Liver (tissue), 9 donors: ENCODE results near the gene FBN3. TPM values are rescaled to one million over a fixed set of nuclear protein-coding genes. Genes with fewer than 3 reads are reported as not detected.

Experiments
- DNase-seq: peaks from one replicate; pipeline ENCODE4 v3.0.0-alpha.2; 2017; ENCODE audit warnings: low spot score
- H3K27ac ChIP-seq, 2 donors: one replicate each; pipeline ENCODE4 v1.7.0; 2013; ENCODE audit warnings: inconsistent platforms in 2 of 2, low read length in 2 of 2, control low read depth in 1 of 2, low read depth in 1 of 2, mild to moderate bottlenecking in 1 of 2
- H3K27me3 ChIP-seq, 4 donors: one replicate each; pipeline versions ENCODE4 v1.6.1 to v1.7.0; 2013; ENCODE audit warnings: low read length in 3 of 4, inconsistent platforms in 1 of 4, mild to moderate bottlenecking in 1 of 4, moderate library complexity in 1 of 4; ENCODE audit not compliant: control insufficient read depth in 4 of 4, insufficient read depth in 4 of 4
- H3K36me3 ChIP-seq, 4 donors: one replicate each; pipeline versions ENCODE4 v1.6.1 to v1.7.0; 2013; ENCODE audit warnings: low read length in 3 of 4, mild to moderate bottlenecking in 3 of 4, low read depth in 1 of 4, moderate library complexity in 1 of 4; ENCODE audit not compliant: control insufficient read depth in 4 of 4, insufficient read depth in 3 of 4
- H3K4me1 ChIP-seq, 4 donors: one replicate each; pipeline versions ENCODE4 v1.6.1 to v1.7.0; 2013; ENCODE audit warnings: low read length in 3 of 4, mild to moderate bottlenecking in 3 of 4, moderate library complexity in 1 of 4; ENCODE audit not compliant: control insufficient read depth in 4 of 4, insufficient read depth in 4 of 4
- H3K4me3 ChIP-seq, 3 donors: one replicate each; pipeline versions ENCODE4 v1.6.1 to v1.7.0; 2013; ENCODE audit warnings: low read length in 3 of 3, control low read depth in 1 of 3, low read depth in 1 of 3, mild to moderate bottlenecking in 1 of 3
- H3K9ac ChIP-seq, 2 donors: one replicate each; pipeline ENCODE4 v1.7.0; 2013; ENCODE audit warnings: low read length in 2 of 2, mild to moderate bottlenecking in 2 of 2, moderate library complexity in 2 of 2, control low read depth in 1 of 2, low read depth in 1 of 2
- H3K9me3 ChIP-seq, 4 donors: one replicate each; pipeline versions ENCODE4 v1.6.1 to v1.7.0; 2013; ENCODE audit warnings: low read length in 3 of 4; ENCODE audit not compliant: control insufficient read depth in 4 of 4
- EGR1 ChIP-seq, 2 donors: IDR thresholded peaks; 2 replicates each; pipeline ENCODE4 v1.6.1; 2016 to 2018; ENCODE audit warnings: antibody characterized with exemption in 2 of 2, low read depth in 2 of 2
- FOXA1 ChIP-seq: IDR thresholded peaks from 2 replicates; pipeline ENCODE4 v1.6.1; 2016; ENCODE audit warnings: antibody characterized with exemption
- GABPA ChIP-seq, 2 donors: IDR thresholded peaks in 1 of 2; conservative IDR thresholded peaks in 1 of 2; 2 replicates each; pipeline ENCODE4 v1.6.1; 2016; ENCODE audit warnings: antibody characterized with exemption in 2 of 2, mild to moderate bottlenecking in 1 of 2, moderate library complexity in 1 of 2
- HNF4A ChIP-seq, 2 donors: conservative IDR thresholded peaks; 2 replicates each; pipeline ENCODE4 v1.6.1; 2016; ENCODE audit warnings: antibody characterized with exemption in 2 of 2, mild to moderate bottlenecking in 2 of 2
- HNF4G ChIP-seq: IDR thresholded peaks from 2 replicates; pipeline ENCODE4 v1.6.1; 2016; ENCODE audit warnings: antibody characterized with exemption
- JUND ChIP-seq, 2 donors: IDR thresholded peaks; 2 replicates each; pipeline ENCODE4 v1.6.1; 2016; ENCODE audit warnings: antibody characterized with exemption in 2 of 2
- NR2F2 ChIP-seq: IDR thresholded peaks from 2 replicates; pipeline ENCODE4 v1.6.1; 2016; ENCODE audit warnings: antibody characterized with exemption
- RAD21 ChIP-seq, 2 donors: IDR thresholded peaks; 2 replicates each; pipeline ENCODE4 v1.6.1; 2016; ENCODE audit warnings: antibody characterized with exemption in 2 of 2, mild to moderate bottlenecking in 2 of 2
- RXRA ChIP-seq, 2 donors: IDR thresholded peaks; 2 replicates each; pipeline ENCODE4 v1.6.1; 2017 to 2018; ENCODE audit warnings: antibody characterized with exemption in 2 of 2, mild to moderate bottlenecking in 1 of 2
- SP1 ChIP-seq: IDR thresholded peaks from 2 replicates; pipeline ENCODE4 v1.6.1; 2018; ENCODE audit warnings: antibody characterized with exemption, mild to moderate bottlenecking
- WGBS: extraction: QIAGEN DNeasy Blood & Tissue Kit; methylation state at CpG from one replicate; pipeline ENCODE4 v1.1.7; 2013; 5-methylcytosine and 5-hydroxymethylcytosine counted together
- polyA plus RNA-seq, 2 donors: library from polyadenylated mRNA; stranded (reverse) in 1 of 2; unstranded in 1 of 2; fragments of 200-250 nt in 1 of 2; fragments of >200 nt in 1 of 2; fragmentation: Nextera tagmentation in 1 of 2; extraction: Ambion mirVana in 1 of 2; gene quantifications; one replicate each; pipeline versions ENCODE4 v1.2.1 to v1.2.3, GENCODE V29; 2013 to 2015
- total RNA-seq, 2 donors: library from RNA; depleted of rRNA; stranded (reverse); fragments of >200 nt; gene quantifications; one replicate each; pipeline ENCODE4 v1.2.3, GENCODE V29; 2014
- TF ChIP-seq, protein P1 (sequence below): IDR thresholded peaks from 2 replicates; pipeline ENCODE4 v1.6.1; 2016; ENCODE audit warnings: antibody characterized with exemption, mild to moderate bottlenecking
- TF ChIP-seq, protein P2 (sequence below): fragments of 150-350 bp; IDR thresholded peaks from 2 replicates; pipeline ENCODE4 v1.5.1; 2017; ENCODE audit warnings: improper control_type of control experiment, low read depth, low read length; ENCODE audit not compliant: missing input control
- TF ChIP-seq, protein P3 (sequence below): IDR thresholded peaks from 2 replicates; pipeline ENCODE4 v1.6.1; 2016; ENCODE audit warnings: antibody characterized with exemption
- TF ChIP-seq, protein P4 (sequence below): IDR thresholded peaks from 2 replicates; pipeline ENCODE4 v1.6.1; 2016; ENCODE audit warnings: antibody characterized with exemption
- TF ChIP-seq, protein P5 (sequence below): IDR thresholded peaks from 2 replicates; pipeline ENCODE4 v1.6.1; 2016; ENCODE audit warnings: antibody characterized with exemption
- donor health status: healthy.
- donor health status: healthy.
- donor health status: healthy.
- donor health status: healthy.
- donor health status: healthy.

The FBN3 gene
- total and polyA plus RNA-seq, 4 donors = under 0.01 to 0.61 (median 0.08) TPM; not detected in 1

DNA sequence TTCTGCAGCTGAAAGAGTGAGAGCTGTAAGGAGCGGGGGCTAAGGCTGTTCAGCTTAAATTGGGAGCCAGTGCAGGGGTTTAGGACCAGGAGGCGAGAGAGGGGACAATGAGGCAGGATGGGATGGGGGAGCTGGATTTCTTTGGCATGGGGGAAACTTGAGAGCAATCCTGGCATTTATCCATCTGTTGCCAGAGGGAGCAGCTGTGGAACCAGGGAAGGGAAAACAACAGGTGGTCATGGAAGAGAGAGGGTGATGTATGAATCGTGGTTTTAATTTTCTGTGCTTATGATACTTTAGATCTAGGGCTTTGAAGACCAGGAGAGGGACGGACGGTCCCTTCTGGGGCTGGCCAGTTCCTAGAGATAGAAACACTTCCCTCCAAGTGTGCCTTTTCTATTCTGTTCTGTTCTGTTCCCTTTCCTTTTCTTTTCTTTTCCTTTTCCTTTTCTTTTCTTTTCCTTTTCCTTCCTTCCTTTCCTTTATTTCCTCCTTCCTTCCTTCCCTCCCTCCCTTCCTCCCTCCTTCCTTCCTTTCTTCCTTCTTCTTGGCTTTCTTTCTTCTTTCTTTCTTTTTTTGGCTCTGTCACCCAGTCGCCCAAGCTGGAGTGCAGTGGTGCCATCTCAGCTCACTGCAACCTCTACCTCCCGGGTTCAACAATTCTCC, 112.8 kb downstream of the FBN3 start:
- no peak for TF ChIP-seq JUND (IDR thresholded peaks at IDR 0.05)
- no peak for TF ChIP-seq HNF4G
- TF ChIP-seq RAD21 (IDR thresholded peaks at IDR 0.05) = no peak
- TF ChIP-seq, protein P1, sequence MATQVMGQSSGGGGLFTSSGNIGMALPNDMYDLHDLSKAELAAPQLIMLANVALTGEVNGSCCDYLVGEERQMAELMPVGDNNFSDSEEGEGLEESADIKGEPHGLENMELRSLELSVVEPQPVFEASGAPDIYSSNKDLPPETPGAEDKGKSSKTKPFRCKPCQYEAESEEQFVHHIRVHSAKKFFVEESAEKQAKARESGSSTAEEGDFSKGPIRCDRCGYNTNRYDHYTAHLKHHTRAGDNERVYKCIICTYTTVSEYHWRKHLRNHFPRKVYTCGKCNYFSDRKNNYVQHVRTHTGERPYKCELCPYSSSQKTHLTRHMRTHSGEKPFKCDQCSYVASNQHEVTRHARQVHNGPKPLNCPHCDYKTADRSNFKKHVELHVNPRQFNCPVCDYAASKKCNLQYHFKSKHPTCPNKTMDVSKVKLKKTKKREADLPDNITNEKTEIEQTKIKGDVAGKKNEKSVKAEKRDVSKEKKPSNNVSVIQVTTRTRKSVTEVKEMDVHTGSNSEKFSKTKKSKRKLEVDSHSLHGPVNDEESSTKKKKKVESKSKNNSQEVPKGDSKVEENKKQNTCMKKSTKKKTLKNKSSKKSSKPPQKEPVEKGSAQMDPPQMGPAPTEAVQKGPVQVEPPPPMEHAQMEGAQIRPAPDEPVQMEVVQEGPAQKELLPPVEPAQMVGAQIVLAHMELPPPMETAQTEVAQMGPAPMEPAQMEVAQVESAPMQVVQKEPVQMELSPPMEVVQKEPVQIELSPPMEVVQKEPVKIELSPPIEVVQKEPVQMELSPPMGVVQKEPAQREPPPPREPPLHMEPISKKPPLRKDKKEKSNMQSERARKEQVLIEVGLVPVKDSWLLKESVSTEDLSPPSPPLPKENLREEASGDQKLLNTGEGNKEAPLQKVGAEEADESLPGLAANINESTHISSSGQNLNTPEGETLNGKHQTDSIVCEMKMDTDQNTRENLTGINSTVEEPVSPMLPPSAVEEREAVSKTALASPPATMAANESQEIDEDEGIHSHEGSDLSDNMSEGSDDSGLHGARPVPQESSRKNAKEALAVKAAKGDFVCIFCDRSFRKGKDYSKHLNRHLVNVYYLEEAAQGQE = no peak
- TF ChIP-seq FOXA1 = no peak
- no peak for TF ChIP-seq GABPA (IDR thresholded peaks at IDR 0.05 in 1 of 2, conservative IDR thresholded peaks at IDR 0.05 in 1 of 2)
- TF ChIP-seq, protein P2, sequence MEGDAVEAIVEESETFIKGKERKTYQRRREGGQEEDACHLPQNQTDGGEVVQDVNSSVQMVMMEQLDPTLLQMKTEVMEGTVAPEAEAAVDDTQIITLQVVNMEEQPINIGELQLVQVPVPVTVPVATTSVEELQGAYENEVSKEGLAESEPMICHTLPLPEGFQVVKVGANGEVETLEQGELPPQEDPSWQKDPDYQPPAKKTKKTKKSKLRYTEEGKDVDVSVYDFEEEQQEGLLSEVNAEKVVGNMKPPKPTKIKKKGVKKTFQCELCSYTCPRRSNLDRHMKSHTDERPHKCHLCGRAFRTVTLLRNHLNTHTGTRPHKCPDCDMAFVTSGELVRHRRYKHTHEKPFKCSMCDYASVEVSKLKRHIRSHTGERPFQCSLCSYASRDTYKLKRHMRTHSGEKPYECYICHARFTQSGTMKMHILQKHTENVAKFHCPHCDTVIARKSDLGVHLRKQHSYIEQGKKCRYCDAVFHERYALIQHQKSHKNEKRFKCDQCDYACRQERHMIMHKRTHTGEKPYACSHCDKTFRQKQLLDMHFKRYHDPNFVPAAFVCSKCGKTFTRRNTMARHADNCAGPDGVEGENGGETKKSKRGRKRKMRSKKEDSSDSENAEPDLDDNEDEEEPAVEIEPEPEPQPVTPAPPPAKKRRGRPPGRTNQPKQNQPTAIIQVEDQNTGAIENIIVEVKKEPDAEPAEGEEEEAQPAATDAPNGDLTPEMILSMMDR = no peak
- no peak for TF ChIP-seq EGR1 (IDR thresholded peaks at IDR 0.05; ENCODE audit: low read depth in 2 of 2)
- no peak for TF ChIP-seq RXRA (IDR thresholded peaks at IDR 0.05)
- TF ChIP-seq NR2F2 = no peak
- TF ChIP-seq, protein P3, sequence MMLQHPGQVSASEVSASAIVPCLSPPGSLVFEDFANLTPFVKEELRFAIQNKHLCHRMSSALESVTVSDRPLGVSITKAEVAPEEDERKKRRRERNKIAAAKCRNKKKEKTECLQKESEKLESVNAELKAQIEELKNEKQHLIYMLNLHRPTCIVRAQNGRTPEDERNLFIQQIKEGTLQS = no peak
- H3K27ac ChIP-seq = no peak overlapping the region
- no peak for DNase-seq
- H3K9me3 ChIP-seq = no peaks in the 10 kb centered on the region
- WGBS = 90% methylated on average over 7 of the region's 7 CpGs
- no peak overlapping the region for H3K9ac ChIP-seq
- no peaks in the 10 kb centered on the region for H3K4me1 ChIP-seq
- H3K4me3 ChIP-seq = no peak overlapping the region
- no peaks in the 10 kb centered on the region for H3K36me3 ChIP-seq
- no peaks in the 10 kb centered on the region for H3K27me3 ChIP-seq

DNA sequence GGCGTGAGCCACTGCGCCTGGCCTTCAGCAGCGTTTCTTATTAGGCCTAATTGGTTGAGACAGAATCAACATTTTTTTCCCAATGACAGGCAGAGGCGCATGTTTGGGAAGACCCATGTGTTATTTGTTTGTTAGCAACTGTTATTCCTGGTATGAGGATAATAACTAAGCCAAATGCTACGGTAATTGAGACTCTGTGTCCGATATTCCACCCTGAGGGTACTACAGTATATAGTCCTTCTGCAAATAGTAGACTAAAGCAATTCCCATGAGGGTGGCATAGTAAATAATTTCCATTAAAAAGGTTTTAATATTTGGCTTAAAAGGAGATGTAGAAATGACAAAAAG, 115.2 kb downstream of the FBN3 start:
- H3K4me3 ChIP-seq = no peak overlapping the region
- H3K27ac ChIP-seq = no peak overlapping the region
- no peaks in the 10 kb centered on the region for H3K4me1 ChIP-seq
- 93% methylated on average over 6 of the region's 6 CpGs for WGBS
- no peaks in the 10 kb centered on the region for H3K9me3 ChIP-seq
- no peaks in the 10 kb centered on the region for H3K36me3 ChIP-seq
- no peak for DNase-seq
- H3K27me3 ChIP-seq = no peaks in the 10 kb centered on the region
- H3K9ac ChIP-seq = no peak overlapping the region
- TF ChIP-seq, protein P4, sequence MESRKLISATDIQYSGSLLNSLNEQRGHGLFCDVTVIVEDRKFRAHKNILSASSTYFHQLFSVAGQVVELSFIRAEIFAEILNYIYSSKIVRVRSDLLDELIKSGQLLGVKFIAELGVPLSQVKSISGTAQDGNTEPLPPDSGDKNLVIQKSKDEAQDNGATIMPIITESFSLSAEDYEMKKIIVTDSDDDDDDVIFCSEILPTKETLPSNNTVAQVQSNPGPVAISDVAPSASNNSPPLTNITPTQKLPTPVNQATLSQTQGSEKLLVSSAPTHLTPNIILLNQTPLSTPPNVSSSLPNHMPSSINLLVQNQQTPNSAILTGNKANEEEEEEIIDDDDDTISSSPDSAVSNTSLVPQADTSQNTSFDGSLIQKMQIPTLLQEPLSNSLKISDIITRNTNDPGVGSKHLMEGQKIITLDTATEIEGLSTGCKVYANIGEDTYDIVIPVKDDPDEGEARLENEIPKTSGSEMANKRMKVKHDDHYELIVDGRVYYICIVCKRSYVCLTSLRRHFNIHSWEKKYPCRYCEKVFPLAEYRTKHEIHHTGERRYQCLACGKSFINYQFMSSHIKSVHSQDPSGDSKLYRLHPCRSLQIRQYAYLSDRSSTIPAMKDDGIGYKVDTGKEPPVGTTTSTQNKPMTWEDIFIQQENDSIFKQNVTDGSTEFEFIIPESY = no peak
- TF ChIP-seq NR2F2 (no peak), HNF4G (no peak), SP1 (no peak), RAD21 (IDR thresholded peaks at IDR 0.05) (no peak), GABPA (IDR thresholded peaks at IDR 0.05 in 1 of 2, conservative IDR thresholded peaks at IDR 0.05 in 1 of 2) (no peak), JUND (IDR thresholded peaks at IDR 0.05) (no peak), HNF4A (conservative IDR thresholded peaks at IDR 0.05) (no peak)
- TF ChIP-seq, protein P1 = no peak
- TF ChIP-seq, protein P5, sequence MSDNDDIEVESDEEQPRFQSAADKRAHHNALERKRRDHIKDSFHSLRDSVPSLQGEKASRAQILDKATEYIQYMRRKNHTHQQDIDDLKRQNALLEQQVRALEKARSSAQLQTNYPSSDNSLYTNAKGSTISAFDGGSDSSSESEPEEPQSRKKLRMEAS = no peak
- TF ChIP-seq, protein P2 = no peak
